ENCODE measurements around the gene DYNC1I1.

Gene DYNC1I1

GRCh38 chr7:95794917-95795515, 22.7 kb downstream of the DYNC1I1 start:
- no peak for DNase-seq

GRCh38 chr7:95796617-95797016, 24.3 kb downstream of the DYNC1I1 start:
- DNase-seq, result no peak

GRCh38 chr7:95798401-95798930, 26.1 kb downstream of the DYNC1I1 start:
- DNase-seq, result peak; percentile 76

GRCh38 chr7:95800787-95801186, 28.4 kb downstream of the DYNC1I1 start:
- DNase-seq, result no peak

GRCh38 chr7:95802270-95802669, 29.9 kb downstream of the DYNC1I1 start:
- DNase-seq, result no peak

GRCh38 chr7:95804052-95804451, 31.7 kb downstream of the DYNC1I1 start:
- DNase-seq, result no peak

GRCh38 chr7:95805909-95806308, 33.6 kb downstream of the DYNC1I1 start:
- no peak for DNase-seq

GRCh38 chr7:95808396-95808795, 36.0 kb downstream of the DYNC1I1 start:
- no peak for DNase-seq

- no peak for DNase-seq
Observed at GRCh38 chr7:95811846-95812445, 39.6 kb downstream of the DYNC1I1 start.

GRCh38 chr7:95814721-95815120, 42.4 kb downstream of the DYNC1I1 start:
- DNase-seq, result no peak

GRCh38 chr7:95817866-95818640, 45.7 kb downstream of the DYNC1I1 start:
- no peak for DNase-seq

- DNase-seq, result no peak
Observed at GRCh38 chr7:95820778-95821177, 48.4 kb downstream of the DYNC1I1 start.

- DNase-seq, result no peak
Observed at GRCh38 chr7:95822717-95823116, 50.4 kb downstream of the DYNC1I1 start.

- no peak for DNase-seq
Observed at GRCh38 chr7:95824616-95825015, 52.3 kb downstream of the DYNC1I1 start.

GRCh38 chr7:95828824-95829790, 56.8 kb downstream of the DYNC1I1 start:
- DNase-seq, result no peak

GRCh38 chr7:95840953-95841950, 68.9 kb downstream of the DYNC1I1 start:
- DNase-seq, result no peak

GRCh38 chr7:95843286-95843685, 70.9 kb downstream of the DYNC1I1 start:
- no peak for DNase-seq

GRCh38 chr7:95845007-95845406, 72.7 kb downstream of the DYNC1I1 start:
- DNase-seq, result no peak

GRCh38 chr7:95847061-95847460, 74.7 kb downstream of the DYNC1I1 start:
- no peak for DNase-seq

GRCh38 chr7:95859429-95859828, 87.1 kb downstream of the DYNC1I1 start:
- no peak for DNase-seq

GRCh38 chr7:95861041-95861440, 88.7 kb downstream of the DYNC1I1 start:
- DNase-seq, result no peak
